Measurements from ENCODE around the gene TACR2. TPM values are rescaled to one million over a fixed set of nuclear protein-coding genes. Genes with fewer than 3 reads are reported as not detected.

TACR2 gene
- total RNA-seq, 2 donors from 2014 or later = 0.66 TPM; not detected in 1

DNA sequence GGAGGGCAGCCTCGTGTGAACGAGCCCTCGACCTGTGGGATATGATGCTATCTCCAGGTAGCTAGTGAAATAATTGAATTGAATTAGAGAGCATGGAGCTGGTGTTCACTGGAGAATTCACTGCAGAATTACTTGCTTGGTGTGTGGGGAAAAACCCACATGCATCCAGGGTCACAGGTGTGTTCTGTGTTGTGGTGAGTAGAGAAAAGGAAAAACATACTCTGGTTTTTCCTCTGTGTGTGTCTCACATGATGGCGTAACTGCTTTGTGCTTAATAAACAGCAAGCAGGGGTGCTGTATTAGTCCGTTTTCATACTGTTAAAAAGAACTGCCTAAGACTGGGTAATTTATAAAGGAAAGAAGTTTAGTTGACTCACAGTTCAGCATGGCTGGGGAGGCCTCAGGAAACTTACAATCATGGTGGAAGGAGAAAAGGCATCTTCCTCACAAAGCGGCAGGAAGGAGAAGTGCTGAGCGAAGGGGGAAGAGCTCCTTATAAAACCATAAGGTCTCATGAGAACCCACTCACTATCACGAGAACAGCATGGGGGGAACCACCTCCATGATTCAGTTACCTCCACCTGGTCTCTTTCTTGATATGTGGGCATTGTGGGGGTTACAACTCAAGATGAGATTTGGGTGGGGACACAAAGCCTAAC is 62.6 kb downstream of the TACR2 start:
- Histone ChIP-seq H3K27ac (no peak overlapping the region), H3K4me1 (no peaks in the 10 kb centered on the region), H3K4me3 (no peak overlapping the region), H3K36me3 (replicated peaks in 1 of 2; ENCODE audit: insufficient read depth in 1 of 2, low read depth in 2 of 2) (no peaks in the 10 kb centered on the region), H3K27me3 (no peaks in the 10 kb centered on the region), H3K9me3 (no peaks in the 10 kb centered on the region)
- TF ChIP-seq, protein P1, sequence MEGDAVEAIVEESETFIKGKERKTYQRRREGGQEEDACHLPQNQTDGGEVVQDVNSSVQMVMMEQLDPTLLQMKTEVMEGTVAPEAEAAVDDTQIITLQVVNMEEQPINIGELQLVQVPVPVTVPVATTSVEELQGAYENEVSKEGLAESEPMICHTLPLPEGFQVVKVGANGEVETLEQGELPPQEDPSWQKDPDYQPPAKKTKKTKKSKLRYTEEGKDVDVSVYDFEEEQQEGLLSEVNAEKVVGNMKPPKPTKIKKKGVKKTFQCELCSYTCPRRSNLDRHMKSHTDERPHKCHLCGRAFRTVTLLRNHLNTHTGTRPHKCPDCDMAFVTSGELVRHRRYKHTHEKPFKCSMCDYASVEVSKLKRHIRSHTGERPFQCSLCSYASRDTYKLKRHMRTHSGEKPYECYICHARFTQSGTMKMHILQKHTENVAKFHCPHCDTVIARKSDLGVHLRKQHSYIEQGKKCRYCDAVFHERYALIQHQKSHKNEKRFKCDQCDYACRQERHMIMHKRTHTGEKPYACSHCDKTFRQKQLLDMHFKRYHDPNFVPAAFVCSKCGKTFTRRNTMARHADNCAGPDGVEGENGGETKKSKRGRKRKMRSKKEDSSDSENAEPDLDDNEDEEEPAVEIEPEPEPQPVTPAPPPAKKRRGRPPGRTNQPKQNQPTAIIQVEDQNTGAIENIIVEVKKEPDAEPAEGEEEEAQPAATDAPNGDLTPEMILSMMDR (IDR thresholded peaks at IDR 0.05) = no peak
- no peak for TF ChIP-seq POLR2A (IDR thresholded peaks at IDR 0.05)
- intact Hi-C loops (cut with DNase I) = no loop called here
- ATAC-seq (no peak), DNase-seq (no peak)
- WGBS, 2 donors = 80 to 92% methylated on average over 8 of the region's 8 CpGs

Other genes with a start within 250 kb of the TACR2 start
- gene SUPV3L1, start 236.7 kb downstream of the TACR2 start, total RNA-seq = 10 to 100 TPM; 10.9 to 25.1 TPM
- gene HKDC1, start 196.6 kb downstream of the TACR2 start, total RNA-seq = 10 to 100 TPM in 1 of 2 donors, 1 to 10 TPM in 1; 6.7 to 13.5 TPM
- gene HK1, start 138.4 kb downstream of the TACR2 start, total RNA-seq = 10 to 100 TPM; 15.8 to 17.1 TPM
- 10 to 100 TPM; 20.0 to 32.0 TPM for gene TSPAN15, start 34.5 kb upstream of the TACR2 start, total RNA-seq
- not detected for gene NEUROG3, start 156.5 kb upstream of the TACR2 start, total RNA-seq
- 1 to 10 TPM in 1 of 2 donors, under 1 TPM in 1; 0.66 to 1.8 TPM for gene FAM241B, start 213.3 kb upstream of the TACR2 start, total RNA-seq